ENCODE results near the gene MEGF10.
"Not testable (repeated sequence)": the region's sequence is repeated elsewhere in the genome, so short reads cannot be mapped to it uniquely, and the experiment has no call there.

The MEGF10 gene

DNA sequence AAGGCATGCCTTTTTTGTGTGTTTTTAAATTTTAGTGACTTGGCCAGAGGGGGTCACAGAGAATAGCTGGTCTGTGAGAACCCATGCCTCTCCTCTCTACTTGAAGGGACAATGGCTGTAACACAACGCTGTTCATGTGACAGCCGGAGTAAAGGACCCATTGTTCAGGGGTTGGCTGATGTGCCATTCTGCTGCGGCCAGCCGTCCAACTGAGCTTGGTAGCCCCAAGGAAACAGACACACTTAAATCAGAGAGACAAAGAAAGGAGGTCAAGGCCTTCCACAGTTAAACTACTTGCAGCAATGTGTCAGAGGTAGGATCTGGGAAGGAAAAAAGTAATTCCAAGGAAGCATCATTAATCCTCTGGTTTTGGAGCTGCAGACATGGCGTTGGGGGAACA lies 8.1 kb downstream of the MEGF10 start:
- no peak for DNase-seq

DNA sequence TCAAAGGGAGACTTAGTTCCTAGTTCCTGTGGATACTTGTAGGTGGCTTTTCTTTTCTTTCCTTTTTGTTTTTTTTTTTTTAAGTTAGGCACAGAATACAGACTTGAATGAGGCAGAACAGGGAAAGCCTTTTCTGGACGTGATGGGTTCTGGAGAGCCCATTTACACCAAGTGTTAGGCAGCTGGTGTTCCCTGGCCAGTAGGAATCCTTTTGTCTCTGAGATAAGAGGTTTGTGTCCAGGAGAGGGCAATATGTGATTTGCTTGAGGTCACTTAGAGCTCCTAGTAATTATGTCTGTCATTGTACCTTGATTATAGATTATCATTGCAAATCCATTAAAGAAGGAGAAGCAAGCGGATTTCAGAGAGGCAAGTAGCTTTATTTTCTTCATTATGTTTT lies 9.1 kb downstream of the MEGF10 start:
- no peak for DNase-seq

- no peak for DNase-seq
These were observed 11.9 kb downstream of the MEGF10 start for GRCh38 chr5:127302509-127302908.

DNA sequence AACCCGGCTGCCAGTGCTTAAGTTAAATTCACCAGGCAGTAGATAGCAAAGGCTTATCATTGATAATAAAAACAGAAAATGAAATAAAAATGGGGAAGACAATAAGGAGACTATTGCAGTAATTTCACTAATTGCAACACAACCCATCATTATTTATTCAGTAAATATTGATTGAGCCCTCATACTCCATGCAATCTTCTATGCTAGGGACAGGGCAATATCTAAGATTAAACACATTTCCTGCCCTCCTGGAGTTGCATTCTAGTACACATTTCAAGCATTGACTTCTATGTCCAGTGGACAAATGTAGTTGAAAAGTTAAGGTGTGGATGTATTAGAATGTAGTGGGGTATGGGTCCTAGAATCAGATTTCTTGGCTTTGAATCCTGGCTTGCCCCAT lies 12.8 kb downstream of the MEGF10 start:
- DNase-seq: no peak

GRCh38 chr5:127305493-127305892 lies 14.9 kb downstream of the MEGF10 start:
- DNase-seq: no peak

DNA sequence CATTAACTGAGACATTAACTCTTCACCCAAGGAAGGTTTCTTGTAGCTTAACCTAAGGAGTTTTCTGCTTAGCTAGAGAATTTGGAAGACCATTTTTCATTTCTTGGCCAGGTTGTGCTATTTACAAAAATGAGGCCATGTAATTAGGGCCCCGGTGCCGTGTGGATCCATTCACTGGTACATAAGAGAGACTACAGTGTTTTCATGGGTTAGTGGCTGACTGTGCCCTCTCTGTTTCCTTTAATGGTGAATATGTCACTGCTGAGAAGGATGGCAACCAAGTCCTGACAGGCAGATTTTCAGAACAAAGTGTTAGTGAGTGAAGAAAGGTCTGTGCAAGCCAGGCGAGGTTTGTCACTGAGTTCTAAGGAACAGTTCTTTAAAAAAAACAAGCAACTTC lies 15.4 kb downstream of the MEGF10 start:
- DNase-seq: no peak

DNA sequence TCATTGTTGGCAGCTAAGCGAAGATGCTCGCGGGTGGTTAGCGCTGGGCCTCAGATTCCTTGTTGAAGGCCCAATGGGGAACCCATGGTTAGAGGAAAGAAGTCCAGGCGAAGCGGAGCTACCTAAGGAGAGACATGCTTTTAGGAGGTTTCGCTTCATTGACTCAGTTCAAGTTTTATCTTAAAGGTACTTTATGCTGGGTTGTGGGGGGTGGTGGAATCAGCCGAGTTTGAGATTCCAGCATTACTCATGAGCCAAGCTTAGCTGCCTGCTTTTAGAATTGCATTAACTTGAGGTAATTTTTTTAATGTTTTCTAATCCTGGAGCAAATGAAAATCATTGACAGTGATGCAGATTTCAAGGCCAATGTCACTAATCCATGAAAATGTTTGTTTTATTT lies 16.1 kb downstream of the MEGF10 start:
- no peak for DNase-seq

GRCh38 chr5:127307868-127308267 lies 17.3 kb downstream of the MEGF10 start:
- no peak for DNase-seq

GRCh38 chr5:127308325-127308724 lies 17.7 kb downstream of the MEGF10 start:
- not testable (repeated sequence) for DNase-seq

DNA sequence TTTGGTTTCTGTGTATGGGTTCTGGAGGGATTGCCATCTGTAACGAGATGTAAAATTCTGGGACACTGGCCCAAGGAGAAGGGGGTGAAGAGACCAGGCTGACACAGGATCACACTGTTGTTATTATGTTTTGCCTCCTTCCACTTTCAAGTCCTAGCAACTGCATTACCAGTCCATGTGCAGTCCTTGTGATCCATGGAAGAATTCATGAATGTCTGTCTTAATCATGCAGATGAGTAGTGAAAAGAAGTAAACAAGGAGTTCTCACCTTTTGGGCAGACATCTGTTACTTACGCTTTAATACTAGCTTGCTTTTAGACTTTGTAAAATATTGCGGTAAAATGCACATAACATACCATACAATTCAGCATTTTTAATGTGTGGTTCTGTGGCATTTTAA lies 18.3 kb downstream of the MEGF10 start:
- no peak for DNase-seq

DNA sequence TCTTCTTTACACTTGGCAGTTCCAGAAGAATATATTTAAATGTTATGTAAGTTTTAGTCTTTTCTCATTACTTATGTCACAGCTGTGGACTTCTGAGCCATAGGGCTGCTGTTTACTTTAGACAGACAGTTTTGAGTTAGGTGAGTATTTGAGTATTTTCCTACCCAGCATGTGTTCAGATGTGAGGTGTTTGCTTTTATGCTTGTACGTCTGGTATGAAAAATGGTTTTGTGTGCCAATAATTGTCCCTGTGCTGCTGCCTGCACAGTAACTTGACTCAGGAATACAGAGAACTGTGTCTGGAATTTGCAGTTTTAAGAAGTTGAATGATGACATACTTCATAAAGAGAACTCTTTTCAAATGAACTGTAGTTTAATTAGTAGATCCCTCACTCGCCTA lies 20.8 kb downstream of the MEGF10 start:
- no peak for DNase-seq

DNA sequence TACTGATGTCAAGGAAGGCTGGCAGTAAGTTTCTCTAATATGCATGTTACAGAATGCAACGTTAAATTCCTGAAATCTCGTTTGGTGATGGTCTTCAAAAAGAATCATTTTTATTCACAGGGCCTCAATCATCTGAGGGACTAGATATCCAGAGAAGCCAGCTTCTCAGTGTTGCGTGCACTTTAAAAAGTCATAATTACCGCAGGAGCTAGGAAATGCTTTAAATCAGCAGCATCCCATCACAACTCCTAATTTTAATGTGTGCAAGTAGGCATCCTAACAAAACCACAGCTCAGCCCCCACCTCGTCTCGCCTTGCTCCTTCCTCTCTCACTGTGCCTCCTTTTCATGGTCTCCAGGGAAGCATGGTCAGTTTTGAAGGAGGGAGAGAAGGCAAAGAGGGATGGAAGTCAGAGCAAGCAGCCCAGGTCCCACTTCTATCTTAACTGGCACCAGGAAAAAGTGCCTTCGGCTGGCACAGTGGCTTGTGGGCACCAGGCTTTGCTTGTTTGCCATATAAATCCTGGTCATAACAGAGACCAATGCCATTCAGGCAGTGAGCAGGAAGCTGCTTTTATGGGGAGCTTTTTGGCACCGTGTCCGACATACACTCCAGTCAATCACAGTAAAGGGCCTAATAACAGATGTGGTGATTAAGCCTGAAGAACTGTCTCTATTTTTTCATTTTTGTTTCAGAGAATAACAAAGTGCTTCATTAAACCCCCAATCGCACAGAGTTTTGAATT lies 21.4 kb downstream of the MEGF10 start:
- no peak for DNase-seq

DNA sequence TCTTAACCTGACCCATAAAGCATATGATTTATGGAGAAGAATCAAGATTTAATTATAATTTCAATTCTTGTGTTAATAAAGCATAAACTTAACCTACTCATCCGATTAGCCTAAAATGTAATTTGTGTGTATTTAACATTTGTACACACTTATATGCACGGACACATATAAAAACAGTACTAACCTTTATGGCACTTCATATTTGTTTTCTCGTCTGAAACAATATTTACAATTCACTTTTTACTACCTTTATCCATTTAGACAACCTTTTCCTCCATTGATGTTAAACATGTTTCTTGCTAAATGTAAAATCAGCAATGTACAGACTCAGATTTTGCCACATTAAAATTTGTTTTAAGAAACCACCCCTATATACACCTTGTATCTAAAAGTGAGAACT lies 22.8 kb downstream of the MEGF10 start:
- DNase-seq: no peak

DNA sequence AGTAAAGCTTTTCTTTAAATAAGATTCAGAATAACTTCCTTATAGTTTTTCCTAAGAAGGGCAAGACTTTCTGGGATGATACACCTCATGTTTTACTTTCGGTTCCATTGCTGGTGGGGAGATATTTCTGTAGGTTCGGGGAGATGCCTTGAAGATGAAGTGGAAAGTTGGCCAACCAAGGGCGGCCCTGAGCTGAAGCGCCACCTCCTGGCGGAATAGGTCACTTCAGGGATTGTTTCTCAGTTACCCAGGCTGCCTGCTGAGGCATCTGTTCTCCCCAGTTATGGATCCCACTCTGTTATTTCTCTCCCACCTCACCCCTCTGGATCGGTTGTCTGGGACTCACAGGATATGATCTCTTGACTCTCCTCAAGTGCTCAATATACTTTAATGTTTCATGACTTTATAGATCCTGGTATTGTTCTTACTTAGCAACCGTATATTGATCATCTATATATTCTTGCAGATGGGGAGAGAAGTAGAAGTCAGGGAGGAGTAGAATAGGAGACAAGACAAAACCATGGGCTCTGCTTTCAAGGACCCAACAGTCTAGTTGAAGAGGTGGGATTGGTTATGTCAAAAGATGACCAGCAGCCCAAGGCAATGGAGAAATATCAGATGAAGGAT lies 23.4 kb downstream of the MEGF10 start:
- DNase-seq: peak; percentile 67

DNA sequence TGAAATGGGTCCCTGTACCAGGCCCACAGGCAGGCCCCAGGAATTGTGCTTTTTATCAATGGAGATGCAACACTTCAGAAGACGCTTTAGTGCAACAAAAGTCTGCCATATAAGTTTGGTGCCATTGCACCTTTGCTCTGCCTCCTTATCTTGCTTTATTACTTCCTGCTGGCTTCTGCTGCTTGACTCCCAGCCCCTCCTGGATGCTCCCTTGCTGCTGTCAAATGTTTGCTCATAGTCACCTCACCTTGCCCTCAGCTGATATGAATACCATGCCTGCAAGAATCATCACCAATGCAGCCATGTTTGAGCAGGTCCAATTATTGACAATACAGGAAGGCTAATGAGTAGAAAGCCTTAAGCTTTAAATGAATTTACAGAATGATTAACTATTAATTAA lies 25.4 kb downstream of the MEGF10 start:
- DNase-seq: no peak

DNA sequence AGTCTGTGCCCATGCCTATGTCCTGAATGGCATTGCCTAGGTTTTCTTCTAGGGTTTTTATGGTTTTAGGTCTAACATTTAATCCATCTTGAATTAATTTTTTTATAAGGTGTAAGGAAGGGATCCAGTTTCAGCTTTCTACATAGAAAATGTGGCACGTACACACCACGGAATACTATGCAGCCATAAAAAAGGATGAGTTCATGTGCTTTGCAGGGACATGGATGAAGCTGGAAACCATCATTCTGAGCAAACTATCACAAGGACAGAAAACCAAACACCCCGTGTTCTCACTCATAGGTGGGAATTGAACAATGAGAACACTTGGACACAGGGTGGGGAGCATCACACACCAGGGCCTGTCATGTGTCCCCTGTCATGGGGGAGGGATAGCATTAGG lies 26.8 kb downstream of the MEGF10 start:
- not testable (repeated sequence) for DNase-seq

DNA sequence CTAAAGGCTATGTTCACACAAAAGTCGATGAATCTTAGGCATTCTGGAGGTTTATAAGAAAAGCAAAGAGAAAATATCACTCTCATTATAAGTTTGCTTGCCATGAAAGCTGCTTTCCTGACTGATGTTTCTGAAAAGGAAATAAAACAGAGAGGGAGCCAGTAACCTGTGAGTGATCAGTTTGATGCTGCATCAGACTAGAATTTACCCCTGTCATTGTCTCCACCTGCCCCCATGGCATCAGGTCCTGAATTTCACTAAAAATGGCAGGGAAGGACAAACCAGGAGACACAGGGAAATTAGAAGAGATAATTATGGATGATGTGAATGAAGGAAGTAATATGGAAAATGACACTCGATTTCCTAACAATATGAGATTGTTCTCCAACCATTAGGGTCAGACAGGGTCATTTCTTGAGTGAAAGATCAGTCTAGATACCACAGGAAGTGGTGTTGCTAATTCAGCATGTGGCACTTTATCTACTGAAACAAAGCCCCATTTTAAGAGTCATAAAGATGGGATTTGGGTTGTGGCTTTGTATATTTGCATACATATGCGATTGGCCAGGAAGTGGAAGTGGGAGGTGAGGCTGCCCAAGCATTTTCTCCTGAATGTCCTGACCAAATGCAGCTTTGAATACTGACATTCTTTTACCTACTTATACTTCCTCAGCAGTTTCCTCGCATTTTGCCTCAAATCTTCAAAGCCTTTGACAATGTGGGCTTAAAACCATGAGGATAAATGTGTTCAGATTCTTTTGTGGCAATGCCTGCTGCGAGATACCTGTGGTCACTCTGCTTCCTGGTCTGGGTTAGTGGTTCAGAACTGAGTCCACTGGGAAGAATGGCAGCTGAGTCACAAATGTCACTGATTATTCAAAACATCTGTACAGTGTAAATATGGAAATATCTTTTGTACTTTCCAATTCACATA lies 29.7 kb downstream of the MEGF10 start:
- no peak for DNase-seq

DNA sequence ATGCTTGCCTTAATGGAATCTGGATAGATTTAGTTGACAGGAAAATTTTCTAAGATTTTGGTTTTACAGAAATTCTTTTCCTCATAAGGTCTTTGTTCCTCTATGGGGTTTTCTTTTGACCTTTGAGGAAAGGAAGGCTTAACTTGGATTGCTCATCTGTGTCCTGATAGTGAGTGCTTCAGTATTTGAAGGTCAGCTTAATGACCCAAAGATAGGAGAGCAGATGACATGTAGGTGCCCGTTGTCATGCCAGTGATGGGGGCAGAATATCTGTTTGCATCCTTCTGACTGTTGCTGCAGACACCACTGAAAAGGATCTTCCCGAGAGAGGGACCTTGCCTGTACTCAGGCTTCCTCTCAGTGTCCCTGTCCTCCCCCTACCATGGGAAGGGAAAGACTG lies 30.9 kb downstream of the MEGF10 start:
- no peak for DNase-seq

GRCh38 chr5:127322403-127322802 lies 31.8 kb downstream of the MEGF10 start:
- DNase-seq: no peak

- DNase-seq: no peak
These were observed 34.2 kb downstream of the MEGF10 start for GRCh38 chr5:127324756-127325155.

GRCh38 chr5:127326431-127326830 lies 35.8 kb downstream of the MEGF10 start:
- DNase-seq: no peak

DNA sequence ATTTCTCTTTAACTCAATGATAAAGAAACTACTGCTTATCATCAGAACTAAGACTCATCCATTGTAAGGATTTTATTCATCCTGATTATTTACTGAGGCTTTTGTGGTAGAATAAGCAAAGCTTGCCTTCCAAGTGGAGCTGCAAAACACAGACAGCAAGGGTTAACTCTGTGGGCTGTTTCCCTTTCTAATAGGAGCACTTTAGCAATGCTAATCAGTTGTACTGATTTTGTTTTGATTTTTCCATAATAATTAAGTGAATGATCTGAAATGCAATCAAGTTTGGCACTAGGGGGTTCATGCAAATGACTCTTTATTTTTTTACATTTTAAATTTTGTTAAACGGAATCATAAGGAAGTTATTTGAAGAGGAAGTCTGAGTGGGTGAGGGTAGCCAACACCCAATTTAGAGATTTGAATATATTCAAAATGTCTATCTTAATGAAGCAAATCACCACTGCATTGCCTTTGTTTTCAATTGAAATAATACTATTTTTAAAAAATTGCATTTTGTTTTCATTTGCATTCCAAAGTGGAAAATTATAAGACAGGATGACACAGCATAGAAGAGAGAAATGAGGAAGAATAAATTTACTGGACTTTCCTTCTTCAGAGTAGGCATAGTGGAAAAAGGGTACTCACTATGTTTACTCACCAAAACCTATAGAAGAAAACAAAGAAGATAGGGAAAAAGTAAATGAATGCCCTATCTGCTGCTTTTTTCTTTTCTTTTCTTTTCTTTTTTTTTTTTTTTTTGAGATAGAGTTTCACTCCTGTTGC lies 36.6 kb downstream of the MEGF10 start:
- no peak for DNase-seq

DNA sequence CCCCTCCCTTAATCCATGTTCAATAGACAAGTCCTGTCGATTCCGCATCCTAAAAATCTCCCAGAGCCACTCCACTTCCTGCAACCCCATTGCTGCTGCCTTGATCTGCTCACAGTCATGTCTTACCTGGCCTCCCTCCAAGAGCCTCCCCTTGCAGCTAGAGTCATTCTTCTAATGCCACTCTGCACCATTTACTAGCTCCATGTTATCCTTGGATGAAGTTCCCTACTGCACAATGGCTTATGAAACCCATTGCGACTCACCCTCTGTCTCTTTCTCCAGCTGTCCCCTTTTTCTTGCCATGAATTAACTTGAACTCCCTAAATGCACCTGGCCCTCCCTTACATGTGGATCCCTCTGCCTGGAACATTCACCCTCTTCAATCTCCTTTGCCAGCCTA lies 39.5 kb downstream of the MEGF10 start:
- no peak for DNase-seq
